GM21526 (cell line): Measurements from ENCODE around the gene WFDC6.
"Not testable (repeated sequence)": the region's sequence is repeated elsewhere in the genome, so short reads cannot be mapped to it uniquely, and the experiment has no call there.

Experiments
- ATAC-seq: cut with Tn5 transposase; IDR thresholded peaks from one replicate; pipeline ENCODE4 v1.9.1; 2021; ENCODE audit warnings: moderate library complexity; ENCODE audit not compliant: unreplicated experiment, low FRiP score

Gene WFDC6

GRCh38 chr20:45539382-45539781 lies at the start of gene WFDC6:
TSS of gene WFDC6 (minus strand) at chr20:45539482. CDS start at chr20:45539407, 75 bp downstream.
- ATAC-seq, result no peak

GRCh38 chr20:45588800-45589199 lies 49.5 kb upstream of the WFDC6 start:
- no peak for ATAC-seq

- not testable (repeated sequence) for ATAC-seq
These were observed 46.7 kb upstream of the WFDC6 start for GRCh38 chr20:45585986-45586385.

GRCh38 chr20:45584294-45584693 lies 45.0 kb upstream of the WFDC6 start:
- ATAC-seq, result not testable (repeated sequence)

GRCh38 chr20:45583502-45583901 lies 44.2 kb upstream of the WFDC6 start:
- ATAC-seq, result no peak

DNA sequence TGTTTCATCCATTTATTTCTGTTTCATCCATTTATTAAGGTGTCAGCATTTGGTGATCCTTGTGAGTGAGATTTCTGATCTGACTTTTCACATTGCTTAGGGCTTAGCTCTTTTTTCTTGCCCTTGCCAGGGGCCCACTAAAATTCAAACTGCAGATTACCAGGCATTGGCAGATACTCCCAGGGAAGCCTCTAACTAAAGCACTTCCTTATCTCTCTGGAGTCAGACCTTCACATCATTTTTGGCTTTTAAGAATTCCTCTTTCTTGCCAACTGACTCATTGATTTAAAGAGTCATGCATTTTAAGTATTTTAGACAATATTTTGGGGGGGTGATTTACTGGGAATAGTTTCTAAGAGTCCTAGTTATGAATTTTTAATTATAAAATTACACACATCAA lies 42.4 kb upstream of the WFDC6 start:
- ATAC-seq, result no peak

GRCh38 chr20:45579184-45579583 lies 39.9 kb upstream of the WFDC6 start, which contains the start of gene WFDC8:
TSS of gene WFDC8 (minus strand) at chr20:45579284. CDS start at chr20:45579247, 37 bp downstream.
- no peak for ATAC-seq

GRCh38 chr20:45578231-45578630 lies 38.9 kb upstream of the WFDC6 start:
- no peak for ATAC-seq

DNA sequence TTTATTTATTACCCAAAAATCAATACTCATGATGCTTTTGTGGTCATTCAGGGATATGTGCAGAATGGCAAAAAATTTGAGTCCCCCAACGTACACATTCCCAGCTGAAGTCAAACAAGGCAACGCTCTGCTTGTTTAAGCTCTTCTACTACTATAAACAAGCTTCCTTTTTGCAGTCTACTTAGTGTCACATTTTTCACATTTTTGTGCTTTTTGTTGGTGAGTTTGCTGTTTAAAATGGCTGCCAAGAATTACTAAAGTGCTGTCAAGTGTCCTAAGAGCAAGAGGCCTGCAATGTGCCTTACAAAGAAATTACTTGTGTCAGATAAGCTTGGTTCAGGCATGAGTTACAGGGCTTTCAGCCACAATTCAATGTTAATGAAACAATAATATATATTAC lies 37.7 kb upstream of the WFDC6 start:
- no peak for ATAC-seq

GRCh38 chr20:45575931-45576330 lies 36.6 kb upstream of the WFDC6 start:
- ATAC-seq, result no peak

DNA sequence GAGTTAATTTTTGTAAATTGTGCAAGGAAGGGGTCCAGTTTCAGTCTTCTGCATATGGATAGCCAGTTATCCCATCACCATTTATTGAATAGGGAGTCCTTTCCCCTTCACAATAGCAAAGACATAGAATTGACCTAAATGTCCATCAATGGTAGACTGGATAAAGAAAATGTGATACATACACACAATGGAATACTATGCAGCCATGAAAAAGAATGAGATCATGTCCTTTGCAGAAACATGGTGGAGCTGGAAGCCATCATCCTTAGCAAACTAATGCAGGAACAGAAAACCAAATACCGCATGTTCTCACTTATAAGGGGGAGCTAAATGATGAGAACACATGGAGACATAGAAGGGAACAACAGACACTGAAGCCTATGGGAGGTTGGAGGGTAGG lies 30.4 kb upstream of the WFDC6 start:
- not testable (repeated sequence) for ATAC-seq

GRCh38 chr20:45564760-45565276 lies 25.5 kb upstream of the WFDC6 start:
- no peak for ATAC-seq

DNA sequence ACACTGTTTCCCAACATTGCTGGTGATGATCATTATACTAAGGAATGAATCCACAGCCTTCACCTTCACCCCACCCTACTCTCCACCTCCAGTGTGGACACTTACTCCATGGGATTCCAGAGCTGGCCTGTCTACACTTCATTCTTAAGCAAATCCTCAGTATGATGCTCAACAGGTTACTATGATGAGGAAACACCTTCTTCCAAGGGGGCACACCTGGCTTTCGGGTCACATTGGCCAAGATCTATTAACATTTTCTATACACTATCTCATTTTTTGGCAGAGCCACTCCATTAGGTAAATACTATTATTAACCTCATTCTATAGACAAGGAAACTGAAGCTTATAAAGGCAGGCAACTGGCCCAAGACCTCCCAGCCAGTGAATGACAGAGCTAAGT lies 15.9 kb upstream of the WFDC6 start:
- no peak for ATAC-seq

DNA sequence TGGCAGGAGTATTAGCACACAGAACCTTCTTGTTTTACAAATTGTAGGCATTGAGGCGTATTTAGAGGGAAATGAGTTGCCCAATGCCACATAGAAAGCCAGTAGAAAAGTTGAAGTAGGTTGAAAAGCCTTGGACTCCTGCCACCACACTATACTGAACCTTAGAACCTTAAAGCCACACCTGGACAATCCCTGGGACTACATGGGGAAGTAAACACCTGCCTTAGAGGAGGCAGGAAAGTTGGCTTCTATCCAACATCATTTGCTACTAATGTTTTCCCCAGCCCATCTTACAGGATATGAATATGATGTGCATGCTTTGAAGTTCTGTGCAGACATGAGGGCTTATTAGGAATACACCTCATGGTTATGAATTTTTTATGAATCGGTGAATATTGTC lies 13.2 kb upstream of the WFDC6 start:
- no peak for ATAC-seq

DNA sequence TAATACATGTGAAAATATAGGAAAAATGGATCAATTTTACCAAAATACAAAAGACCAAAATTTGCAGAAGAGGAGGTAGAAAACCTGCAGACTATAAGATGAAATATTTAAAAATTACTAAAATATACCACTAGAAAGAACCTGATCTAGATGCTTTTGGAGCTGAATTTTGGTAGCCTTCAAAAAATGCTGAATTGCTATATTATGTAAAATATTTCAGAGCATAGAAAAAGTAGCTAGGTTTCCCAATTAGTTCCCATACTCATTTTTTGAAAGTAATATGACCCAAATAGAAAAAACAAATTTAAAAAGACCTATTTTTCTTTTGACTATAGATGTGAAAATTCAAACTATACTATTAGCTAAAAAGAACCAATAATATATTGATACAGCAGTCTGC lies 11.5 kb upstream of the WFDC6 start:
- ATAC-seq, result no peak

GRCh38 chr20:45548410-45548809 lies 9.1 kb upstream of the WFDC6 start:
- ATAC-seq, result no peak

DNA sequence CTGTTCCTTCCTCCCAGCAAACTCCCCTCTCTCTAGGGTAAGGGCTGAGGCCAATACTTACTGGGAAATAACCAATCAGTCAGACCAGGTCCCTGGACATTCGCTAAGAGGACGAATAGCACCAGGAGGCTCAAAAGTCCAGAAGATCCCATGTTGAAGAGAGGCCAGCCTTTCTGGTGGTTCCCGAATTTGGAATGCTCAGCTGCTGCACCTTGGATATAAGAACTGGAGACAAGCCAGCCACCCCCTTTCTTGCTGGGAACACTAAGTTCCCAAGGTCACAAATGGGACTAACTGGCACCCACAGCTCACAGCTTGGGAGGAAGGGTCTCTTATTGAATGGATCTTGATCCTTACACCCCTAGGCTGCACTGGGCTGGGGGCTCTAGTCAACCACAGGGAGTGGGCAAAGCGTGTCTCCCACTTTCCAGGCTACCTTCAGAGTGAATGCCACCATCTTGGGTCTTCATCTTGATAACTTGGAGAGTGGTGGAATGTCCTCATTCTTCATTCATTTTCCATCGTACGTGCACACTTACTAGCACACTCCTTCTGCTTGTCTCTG lies 8.0 kb upstream of the WFDC6 start, which contains the start of gene EPPIN:
TSS of gene EPPIN (minus strand) at position 196 of the 565 bp plus-strand sequence. CDS start at position 152, 44 bp downstream.
- ATAC-seq, result no peak

DNA sequence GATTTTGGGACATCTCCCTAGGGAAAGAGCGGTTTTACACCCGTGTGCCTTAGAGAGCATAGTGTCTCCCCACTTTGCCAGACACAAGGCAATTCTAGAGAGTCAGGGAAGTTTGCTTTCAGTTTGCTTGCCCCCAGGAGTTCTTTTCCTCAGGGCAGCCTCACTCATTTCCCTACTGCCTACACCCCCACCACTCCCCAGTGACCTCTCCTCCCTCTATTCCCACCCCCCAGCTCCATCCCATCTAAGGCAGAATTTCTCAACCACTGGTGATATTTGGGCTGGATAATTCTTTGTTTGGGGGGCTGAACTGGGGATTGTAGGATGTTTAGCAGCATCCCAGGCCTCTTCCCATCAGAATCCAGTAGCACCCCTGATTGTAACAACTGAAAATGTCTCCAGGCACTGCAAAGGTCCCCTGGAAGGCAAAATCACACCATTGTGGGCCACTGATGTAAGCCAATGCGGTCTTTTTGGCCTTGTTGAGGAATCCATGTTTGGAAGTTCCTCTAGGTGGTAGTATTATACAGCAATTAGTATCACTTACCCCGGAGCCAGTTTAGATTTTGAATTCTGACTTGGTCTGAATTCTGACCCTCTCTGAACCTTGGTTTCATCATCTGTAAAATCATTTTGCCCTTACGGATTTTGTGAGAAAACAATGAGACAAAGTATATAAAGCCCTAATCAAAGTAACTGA lies 6.6 kb upstream of the WFDC6 start:
- no peak for ATAC-seq

DNA sequence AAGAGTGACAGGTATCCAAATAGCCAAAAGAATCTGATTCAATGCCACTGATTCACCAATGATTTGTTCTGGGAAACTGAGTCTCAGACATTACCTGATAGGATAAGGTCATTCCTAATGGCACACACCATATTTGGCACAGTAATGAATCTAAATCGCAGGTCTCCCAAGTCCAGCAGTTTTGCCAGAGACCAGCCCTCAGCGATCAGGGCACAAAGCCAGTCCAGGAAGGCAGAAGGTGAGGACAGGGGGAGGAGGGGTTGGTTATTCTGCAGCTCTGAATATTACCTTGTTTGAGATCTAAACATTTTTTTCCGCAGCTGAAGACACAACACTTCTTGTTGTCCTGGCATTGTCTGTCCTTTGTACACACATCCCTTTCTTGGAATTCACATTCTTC lies 6.1 kb upstream of the WFDC6 start:
- ATAC-seq, result no peak

DNA sequence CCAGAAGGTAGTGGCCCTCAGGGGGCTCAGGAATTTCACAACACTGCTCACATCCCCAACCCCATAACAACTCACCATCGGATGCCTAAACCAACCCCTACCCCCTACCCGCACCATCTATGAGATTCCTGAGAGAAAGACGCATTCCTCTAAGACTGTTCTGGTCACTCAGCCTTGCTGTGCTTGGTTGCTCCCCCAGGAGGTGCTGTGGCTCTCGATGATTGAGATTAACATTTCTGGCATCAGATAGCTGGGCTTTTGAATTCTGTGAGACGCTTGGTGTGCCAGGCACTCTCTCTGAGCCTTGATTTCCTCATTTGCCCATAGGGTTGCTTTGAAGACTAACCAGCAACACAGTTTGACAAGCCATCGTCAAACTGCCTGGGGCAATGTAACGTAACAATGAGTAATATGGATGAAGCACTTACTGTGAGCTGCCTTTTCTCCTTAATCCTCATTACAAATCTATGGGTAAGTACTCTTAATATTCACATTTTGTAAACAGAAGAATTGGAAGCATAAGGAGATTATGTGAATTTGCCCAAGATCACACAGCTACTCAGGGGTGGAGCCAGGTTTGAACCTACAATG lies 978 bp downstream of the WFDC6 start:
- no peak for ATAC-seq

DNA sequence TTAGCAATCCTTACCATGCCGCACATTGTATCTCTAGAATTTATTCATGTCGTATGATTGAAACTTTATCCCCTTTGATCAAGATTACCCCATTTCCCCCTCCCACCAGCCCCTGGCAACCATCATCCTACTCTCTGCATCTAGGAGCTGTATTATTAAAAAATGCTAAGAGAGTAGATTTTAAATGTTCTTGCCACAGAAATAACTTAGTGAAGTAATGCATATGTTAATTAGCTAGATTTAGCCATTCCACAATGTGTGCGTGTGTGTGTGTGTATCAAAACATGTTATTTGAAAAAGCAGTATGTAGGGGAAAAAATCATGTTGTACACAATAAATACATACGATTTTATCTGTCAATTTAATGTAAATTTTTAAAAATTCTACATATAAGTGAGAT lies 12.0 kb downstream of the WFDC6 start:
- no peak for ATAC-seq

DNA sequence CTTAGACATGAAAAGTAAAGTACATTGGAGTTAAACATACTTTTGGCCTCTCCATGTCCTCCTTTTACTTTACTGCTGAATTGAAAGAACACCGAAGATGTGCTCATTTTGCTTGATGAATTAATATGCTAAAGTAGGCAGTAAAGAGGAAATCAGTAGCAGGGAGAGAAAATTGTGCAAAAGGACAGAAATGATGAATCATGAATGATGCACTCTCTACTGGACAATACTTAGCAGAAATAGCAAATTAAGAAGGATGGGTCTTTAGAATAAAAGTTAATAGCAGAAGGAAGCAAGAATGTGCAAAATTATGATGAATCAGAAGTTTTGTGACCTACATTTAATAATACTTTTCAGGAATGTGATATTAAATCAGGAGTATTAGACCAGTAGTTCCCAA lies 15.5 kb downstream of the WFDC6 start:
- ATAC-seq, result no peak
